CD4-positive, alpha-beta T cell treated with Interferon alpha-2 for 1 hour (primary cell): ENCODE results near the gene ECI1.
"Not testable (repeated sequence)": the region's sequence is repeated elsewhere in the genome, so short reads cannot be mapped to it uniquely, and the experiment has no call there.

Source experiments
- DNase-seq, 2 donors: peaks; one replicate each; pipeline ENCODE4 v3.0.0-alpha.2; 2020 to 2022

Gene ECI1

GRCh38 chr16:2278956-2279800 is 27.8 kb upstream of the ECI1 start:
- no peak for DNase-seq

GRCh38 chr16:2278272-2278608 is 26.9 kb upstream of the ECI1 start:
- no peak for DNase-seq

GRCh38 chr16:2277466-2278271 is 26.3 kb upstream of the ECI1 start:
- DNase-seq = no peak

GRCh38 chr16:2276368-2277195 is 25.2 kb upstream of the ECI1 start:
- no peak for DNase-seq

GRCh38 chr16:2275476-2276367 is 24.3 kb upstream of the ECI1 start:
- DNase-seq = no peak

- no peak for DNase-seq
Measured at GRCh38 chr16:2273931-2274330, 22.5 kb upstream of the ECI1 start.

GRCh38 chr16:2273484-2273883 is 22.1 kb upstream of the ECI1 start:
- DNase-seq = no peak

- no peak for DNase-seq
Measured at GRCh38 chr16:2271848-2272461, 20.6 kb upstream of the ECI1 start.

GRCh38 chr16:2270588-2271470 is 19.4 kb upstream of the ECI1 start:
- DNase-seq = no peak

GRCh38 chr16:2270070-2270462 is 18.7 kb upstream of the ECI1 start:
- no peak for DNase-seq

- DNase-seq = peak; percentile 92 to 95
Measured at GRCh38 chr16:2267913-2268666, 16.7 kb upstream of the ECI1 start, which contains the start of gene RNPS1. RNPS1 (minus strand) TSS chr16:2268126; CDS start chr16:2264643, 3,483 bp downstream.

- DNase-seq = not testable (repeated sequence)
Measured at GRCh38 chr16:2267505-2267912, 16.1 kb upstream of the ECI1 start.

- DNase-seq = peak in 1 of 2 donors; percentile 33
Measured at GRCh38 chr16:2266887-2267286, 15.5 kb upstream of the ECI1 start.

GRCh38 chr16:2263026-2263425 is 11.6 kb upstream of the ECI1 start:
- DNase-seq = not testable (repeated sequence)

GRCh38 chr16:2260250-2260649 is 8.9 kb upstream of the ECI1 start:
- no peak for DNase-seq

- DNase-seq = not testable (repeated sequence)
Measured at GRCh38 chr16:2258530-2258929, 7.1 kb upstream of the ECI1 start.

- DNase-seq = no peak
Measured at GRCh38 chr16:2257726-2258125, 6.3 kb upstream of the ECI1 start.

- DNase-seq = no peak
Measured at GRCh38 chr16:2256531-2257140, 5.2 kb upstream of the ECI1 start.

GRCh38 chr16:2253293-2253692 is 1.9 kb upstream of the ECI1 start:
- DNase-seq = no peak
